Activated B cell treated with CpG ODN at 0.5 μM for 24 hours (primary cell): ENCODE measurements around the gene SEL1L3. TPM values are rescaled to one million over a fixed set of nuclear protein-coding genes. Genes with fewer than 3 reads are reported as not detected.

ENCODE experiments used
- ATAC-seq: fragments of 200-7000 bp; cut with Tn5 transposase; one replicate; pipeline ENCODE4 v1.10.0; 2021; ENCODE audit warnings: low read depth, mild to moderate bottlenecking, moderate library complexity
- CTCF ChIA-PET: fragments of 350-600 bp; sonication (Branson Sonifier 250); formaldehyde crosslinking; loops from one replicate; lab custom pipeline; 2021; ENCODE audit warnings: antibody characterized with exemption; lab: Charles Lee
- POLR2A ChIA-PET: fragments of 350-600 bp; sonication (Branson Sonifier 250); formaldehyde crosslinking; loops from one replicate; lab custom pipeline; 2021; ENCODE audit warnings: antibody characterized with exemption; lab: Charles Lee
- DNase-seq: peaks from one replicate; pipeline ENCODE4 v3.0.0; 2022
- H3K27ac Mint-ChIP-seq: one replicate; pipeline ENCODE4 v1.8.0; 2020; ENCODE audit warnings: mixed read lengths
- H3K27me3 Mint-ChIP-seq: one replicate; pipeline ENCODE4 v1.8.0; 2021; ENCODE audit warnings: mixed read lengths
- H3K36me3 Mint-ChIP-seq: one replicate; pipeline ENCODE4 v1.8.0; 2021; ENCODE audit warnings: low read depth, mixed read lengths
- H3K4me1 Mint-ChIP-seq: one replicate; pipeline ENCODE4 v1.8.0; 2021; ENCODE audit warnings: mixed read lengths
- H3K4me3 Mint-ChIP-seq: one replicate; pipeline ENCODE4 v1.8.0; 2020; ENCODE audit warnings: mild to moderate bottlenecking, mixed read lengths
- H3K9me3 Mint-ChIP-seq: one replicate; pipeline ENCODE4 v1.8.0; 2020; ENCODE audit warnings: mixed read lengths
- intact Hi-C: fragments of 100-400 bp; cut with micrococcal nuclease; formaldehyde crosslinking; loops from one replicate; pipeline ENCODE4 v1.15.1; 2024
- total RNA-seq: library from RNA; stranded (reverse); gene quantifications from 2 replicates; pipeline ENCODE4 v1.2.3, GENCODE V29; 2022
- TF ChIP-seq, protein P1 (sequence below): fragments of 200-600 bp; IDR thresholded peaks from one replicate; pipeline ENCODE4 v1.8.0; 2022; ENCODE audit warnings: antibody characterized with exemption, mild to moderate bottlenecking

The SEL1L3 gene
- total RNA-seq, 1 donor from 2014 or later: 113 TPM

DNA sequence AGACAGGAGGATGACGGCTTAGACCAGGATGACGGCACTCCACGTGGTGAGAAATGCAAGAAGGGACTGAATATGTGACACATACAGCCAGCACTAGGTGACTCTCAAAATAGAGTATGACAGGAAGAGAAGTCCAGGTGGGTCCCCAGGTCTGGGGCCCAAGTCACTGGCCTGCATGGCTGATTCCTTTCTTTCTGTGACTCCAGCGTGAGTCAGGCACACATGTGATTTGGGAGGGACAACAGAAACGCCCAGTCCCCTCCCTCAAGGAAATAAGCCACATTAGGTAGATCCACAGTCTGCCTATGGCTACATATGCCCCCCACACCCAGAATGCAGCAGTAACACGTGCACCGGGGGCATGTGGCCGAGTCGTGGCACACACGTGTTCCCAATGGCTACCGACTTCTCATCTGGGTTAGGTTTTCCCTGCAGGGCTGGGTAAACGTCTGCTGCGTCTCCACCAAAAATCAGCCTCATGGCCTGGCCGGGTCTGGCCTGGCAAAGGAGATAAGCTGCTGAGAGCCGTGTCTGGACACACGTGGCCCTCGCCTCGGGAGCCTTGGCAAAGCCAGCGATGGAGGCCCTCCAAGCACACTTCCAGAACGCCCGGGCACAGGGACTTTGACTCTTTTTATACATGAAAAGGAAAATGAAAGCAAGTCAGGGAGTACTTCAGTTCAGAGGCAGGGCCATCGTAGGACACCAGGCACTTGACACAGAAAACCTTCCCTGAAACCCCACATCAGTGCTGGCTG is 19.3 kb downstream of the SEL1L3 start:
- CTCF ChIA-PET: interaction anchor here (1.2 kb wide), 1 partner anchor 144 kb away, joined by 3 read pairs; no protein-coding TSS in a partner anchor
- ATAC-seq: no peak
- H3K36me3 Mint-ChIP-seq: peaks cover 81% of the 10 kb centered on the region

DNA sequence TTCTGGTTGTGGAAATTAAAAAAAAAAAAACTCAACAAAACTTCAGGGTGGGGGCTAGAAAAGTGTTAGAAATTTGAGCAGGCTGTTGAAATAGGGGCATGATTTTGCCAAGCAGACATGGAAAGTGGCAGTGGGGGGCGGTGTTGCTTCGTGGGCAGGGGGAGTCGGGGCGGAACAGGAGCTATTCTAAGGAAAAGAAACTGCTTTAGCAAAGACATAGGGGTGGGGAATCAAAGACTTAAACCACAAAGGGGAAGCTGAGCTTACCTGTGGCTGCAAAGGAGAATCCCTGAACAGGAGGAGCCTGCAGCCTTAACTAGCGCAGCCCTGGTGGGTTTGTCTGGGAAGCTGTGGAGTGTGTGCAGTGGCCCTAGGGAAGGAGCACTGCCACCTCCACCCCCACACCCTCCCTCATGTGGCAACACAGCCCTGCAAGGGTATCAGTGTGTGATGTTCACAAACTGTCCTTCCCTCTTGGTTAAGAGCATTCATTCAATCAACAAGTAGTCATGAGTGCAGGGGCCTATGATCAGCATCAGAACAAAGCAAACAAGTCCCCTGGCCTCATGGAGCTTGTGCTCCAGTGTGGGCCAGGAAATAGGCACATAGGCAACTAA is 20.5 kb downstream of the SEL1L3 start:
- TF ChIP-seq, protein P1, sequence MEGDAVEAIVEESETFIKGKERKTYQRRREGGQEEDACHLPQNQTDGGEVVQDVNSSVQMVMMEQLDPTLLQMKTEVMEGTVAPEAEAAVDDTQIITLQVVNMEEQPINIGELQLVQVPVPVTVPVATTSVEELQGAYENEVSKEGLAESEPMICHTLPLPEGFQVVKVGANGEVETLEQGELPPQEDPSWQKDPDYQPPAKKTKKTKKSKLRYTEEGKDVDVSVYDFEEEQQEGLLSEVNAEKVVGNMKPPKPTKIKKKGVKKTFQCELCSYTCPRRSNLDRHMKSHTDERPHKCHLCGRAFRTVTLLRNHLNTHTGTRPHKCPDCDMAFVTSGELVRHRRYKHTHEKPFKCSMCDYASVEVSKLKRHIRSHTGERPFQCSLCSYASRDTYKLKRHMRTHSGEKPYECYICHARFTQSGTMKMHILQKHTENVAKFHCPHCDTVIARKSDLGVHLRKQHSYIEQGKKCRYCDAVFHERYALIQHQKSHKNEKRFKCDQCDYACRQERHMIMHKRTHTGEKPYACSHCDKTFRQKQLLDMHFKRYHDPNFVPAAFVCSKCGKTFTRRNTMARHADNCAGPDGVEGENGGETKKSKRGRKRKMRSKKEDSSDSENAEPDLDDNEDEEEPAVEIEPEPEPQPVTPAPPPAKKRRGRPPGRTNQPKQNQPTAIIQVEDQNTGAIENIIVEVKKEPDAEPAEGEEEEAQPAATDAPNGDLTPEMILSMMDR: no peak
- intact Hi-C loops: loop anchor here (1.0 to 5.0 kb wide), 11 partner anchors 17 to 568 kb away; partner anchors contain the start of gene SMIM20
- no peaks in the 10 kb centered on the region for H3K9me3 Mint-ChIP-seq
- H3K27me3 Mint-ChIP-seq: no peaks in the 10 kb centered on the region
- H3K27ac Mint-ChIP-seq: peak overlapping the region; percentile 86
- DNase-seq (peak; percentile 51), ATAC-seq (peak; percentile 87)
- H3K36me3 Mint-ChIP-seq: peaks cover 80% of the 10 kb centered on the region
- POLR2A ChIA-PET: interaction anchor here (0.5 to 3.0 kb wide), 16 partner anchors 10 to 1018 kb away, joined by 3 to 28 read pairs (median 4); partner anchors contain the start of gene SMIM20
- H3K4me1 Mint-ChIP-seq: peaks cover 77% of the 10 kb centered on the region
- CTCF ChIA-PET: interaction anchor here (0.5 to 2.5 kb wide), 33 partner anchors 13 to 591 kb away, joined by 3 to 22 read pairs (median 4); partner anchors contain the start of genes RBPJ and SMIM20
- H3K4me3 Mint-ChIP-seq: peak overlapping the region; percentile 61

More for the DNA sequence above, 19.3 kb downstream of the SEL1L3 start:
- intact Hi-C loops: loop anchor here (2.0 to 5.0 kb wide), 2 partner anchors 31 to 319 kb away; no protein-coding TSS in a partner anchor
- Mint-ChIP-seq H3K4me3 (peak overlapping the region; percentile 44), H3K27me3 (no peaks in the 10 kb centered on the region), H3K9me3 (no peaks in the 10 kb centered on the region), H3K4me1 (peaks cover 80% of the 10 kb centered on the region), H3K27ac (peak overlapping the region; percentile 86)
- TF ChIP-seq, protein P1: no peak
- POLR2A ChIA-PET: interaction anchor here (0.7 to 0.9 kb wide), 2 partner anchors 14 to 271 kb away, joined by 3 read pairs; no protein-coding TSS in a partner anchor
- no peak for DNase-seq

DNA sequence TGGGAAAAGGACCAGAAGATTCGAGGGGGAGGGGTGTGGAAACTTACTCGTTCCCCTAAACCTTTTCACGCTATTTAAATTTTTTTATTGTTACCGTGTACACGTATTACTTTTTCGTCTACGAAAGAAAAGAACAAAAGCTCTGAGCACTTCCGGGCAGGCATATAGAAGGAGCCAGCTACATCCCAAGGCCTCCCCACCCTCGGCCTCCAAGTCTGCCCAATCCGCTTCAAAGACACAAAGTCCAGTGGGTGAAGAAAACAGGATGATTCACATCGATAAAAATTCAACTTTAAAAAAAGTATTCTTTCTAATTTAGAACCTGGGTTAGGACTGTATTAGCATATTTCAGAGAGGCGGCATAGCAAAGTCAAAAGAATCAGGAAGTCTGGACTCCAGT is 23.1 kb downstream of the SEL1L3 start:
- DNase-seq (no peak), ATAC-seq (no peak)
- Mint-ChIP-seq H3K36me3 (peaks cover 76% of the 10 kb centered on the region), H3K9me3 (no peaks in the 10 kb centered on the region), H3K4me3 (no peak overlapping the region), H3K27ac (peak overlapping the region; percentile 61), H3K4me1 (peaks cover 71% of the 10 kb centered on the region), H3K27me3 (no peaks in the 10 kb centered on the region)
- CTCF ChIA-PET: no interaction called here
- POLR2A ChIA-PET: no interaction called here
- intact Hi-C loops: loop anchor here (5.0 kb wide), 1 partner anchor 323 kb away; no protein-coding TSS in a partner anchor
- TF ChIP-seq, protein P1: no peak

DNA sequence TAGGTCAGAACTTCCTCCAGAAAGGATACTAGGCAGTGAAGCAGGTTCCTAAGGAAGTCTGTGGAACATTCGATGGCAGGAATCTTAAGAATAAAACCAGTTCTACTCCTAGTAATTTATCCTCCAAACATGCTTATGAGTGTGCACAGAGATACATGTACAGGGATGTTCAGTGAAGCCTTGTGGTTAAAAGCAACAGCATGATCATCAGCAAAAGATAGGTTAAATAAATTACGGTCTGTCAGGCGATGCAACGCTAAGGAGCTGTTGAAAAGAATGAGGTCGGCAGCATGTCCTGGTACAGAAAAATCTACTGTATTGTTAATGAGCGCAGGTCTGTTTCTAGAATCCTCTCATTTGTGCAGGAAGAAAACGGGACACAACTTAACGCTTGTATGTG is 23.6 kb downstream of the SEL1L3 start:
- Mint-ChIP-seq H3K27ac (no peak overlapping the region), H3K36me3 (peaks cover 78% of the 10 kb centered on the region), H3K27me3 (no peaks in the 10 kb centered on the region), H3K4me3 (no peak overlapping the region), H3K9me3 (no peaks in the 10 kb centered on the region), H3K4me1 (peaks cover 71% of the 10 kb centered on the region)
- POLR2A ChIA-PET: no interaction called here
- intact Hi-C loops: no loop called here
- ATAC-seq (no peak), DNase-seq (no peak)
- TF ChIP-seq, protein P1: no peak
- CTCF ChIA-PET: no interaction called here

DNA sequence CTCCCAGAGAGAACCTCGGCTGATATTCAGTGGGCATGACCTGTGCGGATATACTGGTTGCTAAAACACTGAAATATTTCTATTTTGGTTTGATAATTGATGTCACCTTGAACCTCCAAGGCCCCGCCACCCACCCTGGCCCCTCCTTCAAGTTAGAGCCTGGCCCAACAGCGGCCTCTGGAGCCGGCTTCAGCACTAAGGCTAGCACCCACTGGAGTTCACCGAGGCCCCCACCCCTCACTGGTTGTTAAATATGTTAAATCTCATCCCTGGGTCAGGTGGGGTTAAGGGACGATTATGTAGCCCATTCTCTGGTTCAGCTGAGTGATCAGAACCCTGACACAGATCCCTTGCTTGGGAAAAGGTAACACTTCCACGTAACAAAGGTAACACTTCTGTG is 24.3 kb downstream of the SEL1L3 start:
- POLR2A ChIA-PET: no interaction called here
- TF ChIP-seq, protein P1: no peak
- Mint-ChIP-seq H3K4me3 (no peak overlapping the region), H3K27me3 (no peaks in the 10 kb centered on the region), H3K9me3 (no peaks in the 10 kb centered on the region), H3K27ac (peak overlapping the region; percentile 30), H3K4me1 (peaks cover 66% of the 10 kb centered on the region), H3K36me3 (peaks cover 77% of the 10 kb centered on the region)
- CTCF ChIA-PET: no interaction called here
- intact Hi-C loops: no loop called here
- no peak for ATAC-seq
- no peak for DNase-seq
